Measurements from ENCODE around the gene NGB. TPM values are rescaled to one million over a fixed set of nuclear protein-coding genes. Genes with fewer than 3 reads are reported as not detected.

NGB gene
- total RNA-seq, 4 donors from 2014 or later = not detected

DNA sequence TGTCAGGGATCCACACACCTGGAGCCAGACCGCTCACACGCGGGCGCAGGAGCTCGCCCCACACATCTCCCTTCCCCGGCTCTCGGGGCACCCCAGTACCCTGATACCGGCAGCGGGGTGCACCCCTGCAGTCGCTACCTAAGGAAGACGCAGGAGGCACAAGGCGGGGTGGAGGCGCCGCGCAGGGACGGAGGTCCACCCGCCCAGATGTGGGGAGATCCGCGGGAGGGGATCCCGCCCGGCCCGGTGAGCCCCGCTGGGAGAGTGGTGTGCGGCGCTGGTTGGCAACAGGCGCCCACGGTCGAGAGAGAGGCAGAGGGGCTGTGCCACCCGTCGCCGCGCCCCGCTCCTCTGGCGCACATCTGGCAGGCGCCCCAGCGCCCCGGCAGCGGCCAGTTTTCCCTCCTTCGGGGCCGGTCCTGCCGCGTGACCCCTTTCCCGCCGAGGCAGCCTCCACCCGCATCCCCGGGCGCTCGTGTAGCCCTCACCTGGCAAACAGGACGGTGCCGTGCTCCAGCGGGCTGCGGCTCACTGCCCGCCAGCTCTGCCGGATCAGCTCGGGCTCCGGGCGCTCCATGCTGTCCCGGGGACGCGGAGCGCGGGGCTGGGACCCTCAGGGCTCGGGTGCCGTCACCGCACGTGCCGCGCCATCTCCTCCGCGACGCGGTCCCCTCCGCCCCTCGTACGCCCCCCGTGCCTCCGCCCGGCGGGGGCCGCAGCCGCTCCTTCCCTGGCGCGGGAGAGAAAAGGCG, 469 bp downstream of the NGB start:
- TF ChIP-seq, protein P1, sequence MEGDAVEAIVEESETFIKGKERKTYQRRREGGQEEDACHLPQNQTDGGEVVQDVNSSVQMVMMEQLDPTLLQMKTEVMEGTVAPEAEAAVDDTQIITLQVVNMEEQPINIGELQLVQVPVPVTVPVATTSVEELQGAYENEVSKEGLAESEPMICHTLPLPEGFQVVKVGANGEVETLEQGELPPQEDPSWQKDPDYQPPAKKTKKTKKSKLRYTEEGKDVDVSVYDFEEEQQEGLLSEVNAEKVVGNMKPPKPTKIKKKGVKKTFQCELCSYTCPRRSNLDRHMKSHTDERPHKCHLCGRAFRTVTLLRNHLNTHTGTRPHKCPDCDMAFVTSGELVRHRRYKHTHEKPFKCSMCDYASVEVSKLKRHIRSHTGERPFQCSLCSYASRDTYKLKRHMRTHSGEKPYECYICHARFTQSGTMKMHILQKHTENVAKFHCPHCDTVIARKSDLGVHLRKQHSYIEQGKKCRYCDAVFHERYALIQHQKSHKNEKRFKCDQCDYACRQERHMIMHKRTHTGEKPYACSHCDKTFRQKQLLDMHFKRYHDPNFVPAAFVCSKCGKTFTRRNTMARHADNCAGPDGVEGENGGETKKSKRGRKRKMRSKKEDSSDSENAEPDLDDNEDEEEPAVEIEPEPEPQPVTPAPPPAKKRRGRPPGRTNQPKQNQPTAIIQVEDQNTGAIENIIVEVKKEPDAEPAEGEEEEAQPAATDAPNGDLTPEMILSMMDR (IDR thresholded peaks at IDR 0.05; ENCODE audit: low read depth) = no peak

- TF ChIP-seq, protein P1 (IDR thresholded peaks at IDR 0.05; ENCODE audit: low read depth) = no peak
These were observed 1.9 kb downstream of the NGB start for GRCh38 chr14:77268989-77269600.

- TF ChIP-seq, protein P1 (IDR thresholded peaks at IDR 0.05; ENCODE audit: low read depth) = no peak
These were observed 2.9 kb downstream of the NGB start for GRCh38 chr14:77267937-77268699.

DNA sequence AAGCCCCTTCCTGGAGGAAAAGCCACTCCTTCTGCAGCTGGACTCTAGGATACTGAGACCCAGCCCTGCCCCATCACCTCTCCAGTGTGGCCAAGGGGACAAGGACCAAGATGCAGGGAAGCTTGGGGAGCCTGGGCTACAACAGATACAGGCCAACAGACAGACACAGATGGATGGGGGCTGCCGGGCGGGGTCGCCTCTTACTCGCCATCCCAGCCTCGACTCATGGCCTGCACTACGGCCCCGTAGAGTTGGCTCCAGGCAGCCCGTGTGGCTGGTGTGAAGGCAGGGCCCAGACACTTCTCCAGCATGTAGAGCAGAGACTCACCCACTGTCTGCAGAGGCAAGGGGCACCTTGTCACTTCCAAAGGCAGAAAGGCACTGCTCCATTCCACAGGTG, 4.7 kb downstream of the NGB start:
- TF ChIP-seq, protein P1 (IDR thresholded peaks at IDR 0.05; ENCODE audit: low read depth) = no peak

- TF ChIP-seq, protein P1 (IDR thresholded peaks at IDR 0.05; ENCODE audit: low read depth) = no peak
These were observed 5.3 kb downstream of the NGB start for GRCh38 chr14:77265561-77266335.

- TF ChIP-seq, protein P1 (IDR thresholded peaks at IDR 0.05; ENCODE audit: low read depth) = no peak
These were observed 5.9 kb downstream of the NGB start for GRCh38 chr14:77265187-77265515.

Measured in subcutaneous adipose tissue (tissue), 4 donors.